ENCODE results near the gene SRA1.

SRA1 gene

DNA sequence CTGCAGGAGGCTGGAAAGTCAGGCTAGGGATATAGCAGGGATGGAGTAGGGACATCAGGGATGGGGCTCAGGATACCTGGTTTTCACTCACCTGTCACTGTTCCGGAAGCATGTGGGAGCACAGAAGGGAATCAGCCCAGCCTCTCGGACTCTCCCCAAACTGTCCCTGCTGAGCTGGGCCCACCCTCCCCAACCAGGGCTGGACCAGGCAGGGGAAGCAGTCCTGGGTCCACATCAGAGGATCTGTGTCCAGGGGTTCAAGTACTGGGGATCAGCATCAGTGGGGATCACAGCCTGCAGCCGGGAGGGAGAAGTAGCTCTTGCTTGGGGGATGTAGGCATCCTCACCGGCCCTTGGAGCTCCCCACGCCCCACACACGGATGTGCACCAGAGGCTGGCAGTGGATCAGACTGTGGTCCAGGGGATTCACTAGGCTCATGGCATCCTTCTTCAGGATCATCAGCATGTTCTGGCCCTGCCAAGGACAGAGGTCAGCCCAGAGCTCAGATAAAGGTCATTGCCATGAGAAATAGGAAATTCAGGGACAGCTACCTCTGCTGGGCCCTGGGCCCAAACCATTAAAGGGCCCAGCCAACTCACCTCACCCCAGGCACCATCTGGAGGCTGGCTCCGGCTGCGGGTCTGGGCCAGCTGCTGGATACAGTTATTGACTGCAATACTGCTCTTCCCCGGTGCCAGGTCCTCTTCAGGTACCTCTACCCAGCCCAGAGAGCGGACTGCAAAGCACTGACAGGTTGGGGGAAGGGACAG lies 4.7 kb upstream of the SRA1 start:
- TF ChIP-seq, protein P1, sequence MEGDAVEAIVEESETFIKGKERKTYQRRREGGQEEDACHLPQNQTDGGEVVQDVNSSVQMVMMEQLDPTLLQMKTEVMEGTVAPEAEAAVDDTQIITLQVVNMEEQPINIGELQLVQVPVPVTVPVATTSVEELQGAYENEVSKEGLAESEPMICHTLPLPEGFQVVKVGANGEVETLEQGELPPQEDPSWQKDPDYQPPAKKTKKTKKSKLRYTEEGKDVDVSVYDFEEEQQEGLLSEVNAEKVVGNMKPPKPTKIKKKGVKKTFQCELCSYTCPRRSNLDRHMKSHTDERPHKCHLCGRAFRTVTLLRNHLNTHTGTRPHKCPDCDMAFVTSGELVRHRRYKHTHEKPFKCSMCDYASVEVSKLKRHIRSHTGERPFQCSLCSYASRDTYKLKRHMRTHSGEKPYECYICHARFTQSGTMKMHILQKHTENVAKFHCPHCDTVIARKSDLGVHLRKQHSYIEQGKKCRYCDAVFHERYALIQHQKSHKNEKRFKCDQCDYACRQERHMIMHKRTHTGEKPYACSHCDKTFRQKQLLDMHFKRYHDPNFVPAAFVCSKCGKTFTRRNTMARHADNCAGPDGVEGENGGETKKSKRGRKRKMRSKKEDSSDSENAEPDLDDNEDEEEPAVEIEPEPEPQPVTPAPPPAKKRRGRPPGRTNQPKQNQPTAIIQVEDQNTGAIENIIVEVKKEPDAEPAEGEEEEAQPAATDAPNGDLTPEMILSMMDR (IDR thresholded peaks at IDR 0.05; ENCODE audit: low read depth, low read length, missing control alignments): no peak
- H3K4me3 ChIP-seq (replicated peaks; ENCODE audit: low read depth, low read length): no peak overlapping the region
- DNase-seq (ENCODE audit: extremely low read depth, low read depth): no peak

DNA sequence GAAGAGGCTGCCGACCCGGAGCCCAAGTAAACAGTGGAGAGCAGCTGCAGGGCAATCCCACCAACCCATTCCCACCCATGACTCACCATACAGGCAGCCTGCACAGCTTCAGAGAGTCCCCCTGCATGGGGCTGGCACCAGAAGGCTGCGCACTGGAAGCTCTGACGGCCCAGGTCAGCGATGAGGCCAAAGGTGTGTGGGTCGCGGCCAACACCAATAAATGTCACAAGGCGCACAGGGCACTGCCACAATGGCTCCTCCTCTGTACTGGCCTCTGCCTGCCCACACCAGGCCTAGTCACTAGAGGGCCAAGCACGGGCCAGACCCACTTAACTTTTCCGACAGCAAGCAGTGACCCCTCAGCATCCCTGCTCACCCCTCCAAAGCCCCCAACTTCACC lies 3.0 kb upstream of the SRA1 start:
- TF ChIP-seq, protein P1 (IDR thresholded peaks at IDR 0.05; ENCODE audit: low read depth, low read length, missing control alignments): no peak
- DNase-seq (ENCODE audit: extremely low read depth, low read depth): no peak
- H3K4me3 ChIP-seq (replicated peaks; ENCODE audit: low read depth, low read length): no peak overlapping the region

DNA sequence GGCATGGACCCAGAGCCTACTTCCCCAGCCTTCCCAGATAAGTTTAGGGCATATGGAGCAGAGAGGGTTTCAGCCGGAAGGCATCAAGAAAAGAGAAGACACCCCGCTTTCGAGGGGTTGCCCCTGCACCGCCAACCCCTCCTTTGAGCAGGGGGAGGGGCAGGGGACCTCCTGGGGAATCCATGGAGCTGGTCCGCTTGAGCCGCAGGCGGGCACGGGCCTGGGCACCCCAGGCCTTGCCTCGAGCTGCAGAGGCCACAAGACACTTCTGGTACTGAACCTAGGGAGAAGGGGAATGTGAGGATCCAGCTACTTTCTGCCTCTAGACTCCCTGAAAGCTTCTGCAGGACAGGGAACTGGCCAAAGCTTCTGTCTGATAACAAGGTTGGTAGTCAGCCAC lies 1.3 kb upstream of the SRA1 start:
- TF ChIP-seq, protein P1 (IDR thresholded peaks at IDR 0.05; ENCODE audit: low read depth, low read length, missing control alignments): no peak
- H3K4me3 ChIP-seq (replicated peaks; ENCODE audit: low read depth, low read length): no peak overlapping the region
- no peak for DNase-seq (ENCODE audit: extremely low read depth, low read depth)

DNA sequence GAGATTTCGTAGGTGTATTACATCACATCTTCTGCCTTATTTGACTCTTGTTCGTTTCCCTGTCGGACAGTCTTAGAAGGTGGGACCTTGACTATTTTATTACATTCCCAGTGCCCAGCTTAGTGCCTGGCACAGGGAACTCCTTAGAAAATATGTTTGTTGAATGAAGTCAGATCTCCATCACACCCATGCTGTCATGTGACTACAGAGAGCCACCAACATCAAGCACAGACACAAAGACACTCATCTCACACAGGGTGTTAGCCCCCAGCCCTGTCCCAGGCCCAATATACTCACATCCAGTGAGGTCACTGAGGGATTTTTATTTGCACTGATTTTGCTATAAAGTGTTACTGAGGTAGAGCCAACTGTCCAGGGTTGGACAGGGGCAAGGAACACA lies 692 bp upstream of the SRA1 start:
- peak overlapping the region; percentile 69; the same call in 1 of the 2 replicates for H3K4me3 ChIP-seq (replicated peaks; ENCODE audit: low read depth, low read length)
- TF ChIP-seq, protein P1 (IDR thresholded peaks at IDR 0.05; ENCODE audit: low read depth, low read length, missing control alignments): no peak
- no peak for DNase-seq (ENCODE audit: extremely low read depth, low read depth)

DNA sequence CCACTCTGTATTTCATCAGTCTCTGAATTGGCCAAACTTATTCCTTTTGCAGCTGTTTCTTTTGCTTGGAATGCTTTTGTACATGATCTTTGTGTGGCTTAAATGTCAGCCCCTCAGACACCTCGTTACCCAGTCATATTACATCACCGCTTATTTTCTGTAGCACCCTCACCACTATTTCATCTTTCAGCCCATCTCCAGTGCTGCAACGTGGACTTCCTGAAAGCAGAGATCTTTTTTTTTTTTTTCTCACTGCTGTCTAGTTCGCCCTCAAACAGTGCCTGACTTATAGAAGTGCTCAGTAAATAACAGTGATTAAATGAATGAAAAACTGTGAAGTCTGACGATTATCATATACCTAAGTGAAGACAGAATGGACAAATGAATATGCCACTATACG lies 835 bp downstream of the SRA1 start:
- DNase-seq (ENCODE audit: extremely low read depth, low read depth): no peak
- peak overlapping the region; percentile 69 for H3K4me3 ChIP-seq (replicated peaks; ENCODE audit: low read depth, low read length)
- TF ChIP-seq, protein P1 (IDR thresholded peaks at IDR 0.05; ENCODE audit: low read depth, low read length, missing control alignments): no peak

DNA sequence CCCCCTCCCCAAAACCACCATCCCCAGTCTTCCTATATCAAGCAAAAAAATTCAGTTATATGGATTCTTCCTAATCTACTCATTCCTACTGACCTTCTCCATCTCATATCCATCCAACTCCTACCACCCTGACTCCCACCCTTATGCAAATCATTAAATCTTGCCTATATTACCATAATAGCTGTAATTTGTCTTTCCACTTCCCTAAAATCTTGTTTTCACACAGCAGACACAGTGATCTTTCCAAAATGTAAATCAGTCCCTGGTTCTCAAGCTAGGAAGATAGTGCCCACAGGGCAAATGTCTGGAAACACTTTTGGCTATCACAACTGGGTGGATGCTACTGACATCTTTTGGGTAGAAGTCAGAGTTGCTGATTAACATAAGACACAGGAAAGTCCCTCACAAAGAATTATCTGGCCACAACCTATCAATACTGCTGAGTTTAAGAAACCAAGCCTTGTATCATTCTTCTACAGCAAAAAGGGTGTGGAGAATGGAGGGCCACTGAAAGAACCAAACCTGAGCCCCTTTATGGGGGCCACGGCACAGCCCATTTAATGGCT lies 1.4 kb downstream of the SRA1 start:
- peak overlapping the region; percentile 69 for H3K4me3 ChIP-seq (replicated peaks; ENCODE audit: low read depth, low read length)
- TF ChIP-seq, protein P1 (IDR thresholded peaks at IDR 0.05; ENCODE audit: low read depth, low read length, missing control alignments): no peak
- no peak for DNase-seq (ENCODE audit: extremely low read depth, low read depth)
